ENCODE results near the gene TBC1D1.
"Not testable (repeated sequence)": the region's sequence is repeated elsewhere in the genome, so short reads cannot be mapped to it uniquely, and the experiment has no call there.

Gene TBC1D1

DNA sequence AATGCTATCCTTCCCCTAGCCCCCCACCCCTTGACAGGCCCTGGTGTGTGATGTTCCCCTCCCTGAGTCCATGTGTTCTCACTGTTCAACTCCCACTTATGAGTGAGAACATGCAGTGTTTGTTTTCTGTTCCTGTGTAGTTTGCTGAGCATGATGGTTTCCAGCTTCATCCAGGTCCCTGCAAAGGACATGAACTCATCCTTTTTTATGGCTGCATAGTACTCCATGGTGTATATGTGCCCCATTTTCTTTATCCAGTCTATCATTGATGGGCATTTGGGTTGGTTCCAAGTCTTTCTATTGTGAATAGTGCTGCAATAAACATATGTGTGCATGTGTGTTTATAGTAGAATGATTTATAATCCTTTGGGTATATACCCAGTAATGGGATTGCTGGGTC, 32.2 kb downstream of the TBC1D1 start:
- CTCF ChIA-PET, H3K27me3 Mint-ChIP-seq, H3K4me3 Mint-ChIP-seq, H3K9me3 Mint-ChIP-seq, DNase-seq, H3K27ac Mint-ChIP-seq: not testable (repeated sequence)
- H3K4me1 Mint-ChIP-seq: peaks cover 22% of the 10 kb centered on the region
- peaks cover 28% of the 10 kb centered on the region for H3K36me3 Mint-ChIP-seq

DNA sequence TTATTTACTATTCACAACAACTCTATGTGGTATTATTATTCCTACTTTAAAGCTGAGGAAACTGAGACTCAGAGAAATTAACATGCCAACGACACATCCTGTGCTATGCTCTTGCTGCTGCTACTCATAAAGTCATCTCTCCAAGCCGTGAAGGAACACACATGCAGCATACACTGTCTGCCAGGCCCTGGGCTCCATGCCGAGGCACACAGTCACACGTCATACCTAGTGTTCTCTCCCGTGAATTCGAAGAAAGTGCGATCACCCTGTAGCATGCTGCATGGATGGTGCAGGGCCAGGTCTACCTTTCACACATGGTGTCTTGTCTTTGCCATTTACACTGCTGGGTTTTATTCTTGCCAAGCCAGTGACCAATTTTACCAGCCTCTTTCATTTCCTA, 34.1 kb downstream of the TBC1D1 start:
- H3K4me1 Mint-ChIP-seq: peaks cover 40% of the 10 kb centered on the region
- H3K4me3 Mint-ChIP-seq: no peak overlapping the region
- DNase-seq: no peak
- H3K27ac Mint-ChIP-seq: no peak overlapping the region
- H3K9me3 Mint-ChIP-seq: peaks cover 4% of the 10 kb centered on the region
- no peaks in the 10 kb centered on the region for H3K27me3 Mint-ChIP-seq
- peaks cover 32% of the 10 kb centered on the region for H3K36me3 Mint-ChIP-seq
- CTCF ChIA-PET: no interaction called here

DNA sequence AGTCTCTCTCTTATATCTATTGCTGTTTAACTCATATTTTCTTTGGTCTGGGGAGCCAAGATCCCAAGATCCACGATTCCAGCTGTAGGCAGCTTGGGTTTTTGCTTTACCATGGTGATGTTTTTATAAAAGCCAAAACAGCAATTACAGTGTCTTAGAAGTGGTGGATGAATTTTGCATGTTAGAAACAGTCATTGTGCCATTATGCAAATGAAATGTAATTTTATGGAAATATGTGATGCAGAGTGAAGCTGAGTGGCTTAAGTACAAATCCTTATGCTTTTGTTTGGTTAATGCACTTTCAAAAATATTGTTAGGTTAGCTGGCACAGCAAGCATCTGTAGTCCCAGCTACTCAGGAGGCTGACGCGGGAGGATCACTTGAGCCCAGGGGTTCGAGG, 36.5 kb downstream of the TBC1D1 start:
- DNase-seq: no peak
- H3K27me3 Mint-ChIP-seq: no peaks in the 10 kb centered on the region
- no peak overlapping the region for H3K27ac Mint-ChIP-seq
- H3K9me3 Mint-ChIP-seq: peaks cover 4% of the 10 kb centered on the region
- peaks cover 29% of the 10 kb centered on the region for H3K36me3 Mint-ChIP-seq
- CTCF ChIA-PET: interaction anchor here (1.1 kb wide), 1 partner anchor 43 kb away, joined by 3 read pairs; no protein-coding TSS in a partner anchor
- H3K4me1 Mint-ChIP-seq: peaks cover 24% of the 10 kb centered on the region
- no peak overlapping the region for H3K4me3 Mint-ChIP-seq

DNA sequence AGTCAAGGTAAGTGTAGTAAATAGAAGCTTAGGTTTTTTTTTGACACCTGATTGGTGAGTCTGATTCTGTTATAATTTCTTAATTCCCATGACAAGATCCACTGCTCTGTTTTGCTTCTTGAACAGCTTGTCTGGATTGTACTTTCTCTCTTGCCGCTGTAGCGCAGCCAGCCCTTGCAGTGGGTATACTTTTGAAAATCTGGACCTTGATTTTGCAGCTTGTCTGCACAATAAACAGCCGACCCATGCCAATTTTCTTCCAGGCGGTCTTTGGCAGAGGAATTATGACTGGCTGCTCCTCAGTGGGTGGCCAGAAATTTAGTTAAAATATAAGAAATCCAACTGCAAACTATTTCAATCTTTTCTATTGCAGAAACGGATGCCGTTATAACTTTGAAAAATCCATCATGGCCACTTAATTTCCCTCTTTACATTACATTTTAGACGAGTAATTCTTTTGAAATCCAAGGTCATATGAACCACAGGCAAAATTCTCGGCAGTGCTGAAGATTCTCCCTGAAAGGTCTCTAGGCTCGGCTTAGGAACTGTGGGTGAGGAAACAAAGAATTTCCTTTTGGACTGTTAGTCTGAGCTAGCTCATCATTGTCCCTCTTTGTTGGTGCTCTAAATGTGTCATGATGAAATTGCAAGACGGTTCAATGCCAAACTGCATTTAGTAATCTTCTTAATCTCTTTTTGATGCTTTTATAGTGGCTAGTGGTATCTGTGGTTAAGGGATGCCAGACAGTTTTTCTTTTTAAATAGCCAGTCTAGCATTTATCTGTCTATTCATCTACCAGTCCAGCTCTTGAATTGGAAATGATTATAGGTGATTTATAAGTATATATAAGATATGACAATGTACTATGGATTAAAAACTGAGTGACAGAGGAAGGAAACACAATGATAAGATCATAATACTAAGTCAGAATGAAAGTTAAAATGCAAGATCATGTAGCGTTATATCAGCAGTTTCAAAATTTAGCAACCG, 37.8 kb downstream of the TBC1D1 start:
- Mint-ChIP-seq H3K4me3 (no peak overlapping the region), H3K27me3 (no peaks in the 10 kb centered on the region), H3K27ac (no peak overlapping the region), H3K4me1 (peaks cover 25% of the 10 kb centered on the region), H3K36me3 (peaks cover 26% of the 10 kb centered on the region), H3K9me3 (peaks cover 3% of the 10 kb centered on the region)
- DNase-seq: no peak
- CTCF ChIA-PET: interaction anchor here (1.1 kb wide), 1 partner anchor 42 kb away, joined by 3 read pairs; no protein-coding TSS in a partner anchor

DNA sequence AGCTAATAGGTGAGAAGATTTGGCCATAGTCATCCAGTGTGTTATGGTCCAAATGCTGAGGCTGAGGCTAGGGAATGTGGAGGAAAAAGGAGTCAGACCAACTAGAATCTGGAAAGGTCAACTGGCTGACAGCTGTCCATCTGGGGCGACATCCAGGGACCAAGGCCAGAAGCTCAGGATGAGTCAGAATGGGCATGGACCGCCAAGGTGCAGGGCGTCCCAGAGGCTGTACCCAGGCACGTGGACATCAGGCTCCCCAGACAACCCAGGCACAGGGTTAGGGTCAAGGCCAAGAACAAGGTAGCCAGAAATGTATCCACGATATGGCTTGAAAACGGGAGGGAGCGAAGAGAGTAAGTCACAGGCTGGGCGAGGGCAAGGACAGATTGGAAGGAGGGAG, 43.2 kb downstream of the TBC1D1 start:
- Mint-ChIP-seq H3K9me3 (peaks cover 7% of the 10 kb centered on the region), H3K36me3 (peaks cover 34% of the 10 kb centered on the region), H3K27me3 (no peaks in the 10 kb centered on the region), H3K4me1 (peaks cover 10% of the 10 kb centered on the region), H3K27ac (no peak overlapping the region), H3K4me3 (no peak overlapping the region)
- DNase-seq: no peak
- CTCF ChIA-PET: interaction anchor here (0.8 kb wide), 1 partner anchor 135 kb away, joined by 3 read pairs; no protein-coding TSS in a partner anchor

DNA sequence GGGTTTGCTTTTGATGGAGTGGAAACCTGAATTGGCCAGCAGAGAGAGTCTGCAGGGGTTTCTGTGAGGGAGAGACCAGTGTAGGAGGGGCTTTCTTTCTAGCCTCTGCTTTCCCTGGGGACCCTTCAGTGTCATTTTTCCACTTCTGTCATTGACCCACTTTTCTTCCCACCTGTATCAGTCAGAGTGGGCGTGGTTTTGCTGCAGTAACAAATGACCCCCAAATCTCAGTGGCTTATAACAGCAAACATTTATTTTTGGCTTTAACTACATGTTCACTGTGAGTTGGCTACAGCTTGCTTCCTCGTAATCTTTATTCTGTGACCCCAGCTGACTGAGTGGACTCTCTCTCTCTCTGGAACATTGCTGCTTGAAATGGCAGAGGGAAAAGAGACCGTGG, 43.7 kb downstream of the TBC1D1 start:
- Mint-ChIP-seq H3K4me1 (peaks cover 5% of the 10 kb centered on the region), H3K27ac (no peak overlapping the region), H3K9me3 (peaks cover 7% of the 10 kb centered on the region), H3K27me3 (no peaks in the 10 kb centered on the region), H3K4me3 (no peak overlapping the region), H3K36me3 (peaks cover 34% of the 10 kb centered on the region)
- CTCF ChIA-PET: no interaction called here
- DNase-seq: no peak

DNA sequence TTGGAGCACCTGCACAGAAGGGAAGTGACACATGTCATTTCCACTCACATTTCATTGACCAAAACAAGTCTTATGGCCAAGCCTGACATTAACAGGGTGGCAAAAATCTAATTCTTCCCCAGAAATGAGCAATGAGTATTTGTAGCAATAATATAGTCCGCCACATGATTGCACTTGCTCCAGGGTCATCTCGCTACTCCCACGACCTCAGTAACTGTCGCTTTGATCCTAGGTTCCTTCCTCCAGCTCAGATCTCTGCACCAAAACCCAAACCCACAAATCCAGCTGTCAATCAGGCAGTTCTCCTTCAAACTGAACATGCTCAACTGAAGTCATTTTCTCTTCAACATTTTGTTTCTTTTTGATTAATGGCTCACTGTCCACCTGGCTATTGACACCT, 44.1 kb downstream of the TBC1D1 start:
- Mint-ChIP-seq H3K4me3 (no peak overlapping the region), H3K27ac (no peak overlapping the region), H3K27me3 (no peaks in the 10 kb centered on the region), H3K36me3 (peaks cover 30% of the 10 kb centered on the region), H3K4me1 (peaks cover 2% of the 10 kb centered on the region), H3K9me3 (peaks cover 7% of the 10 kb centered on the region)
- no peak for DNase-seq
- CTCF ChIA-PET: no interaction called here

DNA sequence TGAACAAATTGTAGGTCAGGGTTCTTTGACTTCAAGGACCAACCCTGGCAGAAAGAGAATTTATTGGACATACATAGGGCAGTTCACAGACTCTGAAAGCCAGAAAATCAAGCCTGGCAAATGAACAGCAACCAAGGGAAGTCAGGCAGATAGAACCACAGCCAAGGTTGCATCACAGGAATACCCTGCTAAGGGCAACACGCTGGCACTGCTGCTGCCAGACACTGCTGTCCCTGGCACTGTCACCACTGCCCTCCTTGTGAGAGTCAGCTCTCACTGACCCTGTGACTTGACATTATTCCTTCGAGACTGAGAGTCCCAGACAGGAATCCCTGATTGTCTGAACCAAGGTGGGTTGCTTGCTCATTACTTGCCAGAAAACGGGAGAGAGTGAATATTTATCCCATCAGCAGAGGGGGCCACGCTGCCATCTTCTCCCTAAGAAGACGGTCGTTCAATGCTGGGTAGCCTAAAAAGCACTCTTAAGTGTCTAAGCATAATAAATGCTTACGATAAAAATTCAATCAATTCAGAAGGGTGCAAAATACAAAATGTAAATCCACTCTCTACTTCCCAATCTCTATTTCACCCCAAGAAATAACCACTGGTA, 46.1 kb downstream of the TBC1D1 start:
- Mint-ChIP-seq H3K4me1 (peaks cover 2% of the 10 kb centered on the region), H3K27ac (no peak overlapping the region), H3K4me3 (no peak overlapping the region), H3K9me3 (peaks cover 7% of the 10 kb centered on the region), H3K27me3 (no peaks in the 10 kb centered on the region), H3K36me3 (peaks cover 28% of the 10 kb centered on the region)
- DNase-seq: no peak
- CTCF ChIA-PET: no interaction called here

DNA sequence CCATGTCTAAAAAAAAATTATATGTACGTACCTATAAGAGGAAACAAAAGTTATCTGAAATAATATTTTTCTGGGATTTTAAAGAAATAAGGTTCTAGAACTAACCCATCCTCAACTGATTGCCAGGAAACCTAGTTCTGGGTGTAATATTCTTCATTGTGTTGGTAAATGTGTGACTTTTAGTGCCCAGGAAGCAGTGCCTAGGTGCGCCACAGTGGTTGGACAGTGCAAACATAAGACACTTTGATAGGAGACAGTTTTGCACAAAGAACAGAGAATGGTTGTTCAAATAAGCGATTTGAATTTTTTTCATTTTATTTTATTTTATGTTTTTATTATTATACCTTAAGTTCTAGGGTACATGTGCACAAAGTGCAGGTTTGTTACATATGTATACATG, 47.3 kb downstream of the TBC1D1 start:
- H3K27me3 Mint-ChIP-seq: no peaks in the 10 kb centered on the region
- no peak overlapping the region for H3K4me3 Mint-ChIP-seq
- H3K27ac Mint-ChIP-seq: no peak overlapping the region
- DNase-seq: no peak
- H3K9me3 Mint-ChIP-seq: peaks cover 7% of the 10 kb centered on the region
- peaks cover 25% of the 10 kb centered on the region for H3K36me3 Mint-ChIP-seq
- CTCF ChIA-PET: no interaction called here
- H3K4me1 Mint-ChIP-seq: peaks cover 2% of the 10 kb centered on the region

DNA sequence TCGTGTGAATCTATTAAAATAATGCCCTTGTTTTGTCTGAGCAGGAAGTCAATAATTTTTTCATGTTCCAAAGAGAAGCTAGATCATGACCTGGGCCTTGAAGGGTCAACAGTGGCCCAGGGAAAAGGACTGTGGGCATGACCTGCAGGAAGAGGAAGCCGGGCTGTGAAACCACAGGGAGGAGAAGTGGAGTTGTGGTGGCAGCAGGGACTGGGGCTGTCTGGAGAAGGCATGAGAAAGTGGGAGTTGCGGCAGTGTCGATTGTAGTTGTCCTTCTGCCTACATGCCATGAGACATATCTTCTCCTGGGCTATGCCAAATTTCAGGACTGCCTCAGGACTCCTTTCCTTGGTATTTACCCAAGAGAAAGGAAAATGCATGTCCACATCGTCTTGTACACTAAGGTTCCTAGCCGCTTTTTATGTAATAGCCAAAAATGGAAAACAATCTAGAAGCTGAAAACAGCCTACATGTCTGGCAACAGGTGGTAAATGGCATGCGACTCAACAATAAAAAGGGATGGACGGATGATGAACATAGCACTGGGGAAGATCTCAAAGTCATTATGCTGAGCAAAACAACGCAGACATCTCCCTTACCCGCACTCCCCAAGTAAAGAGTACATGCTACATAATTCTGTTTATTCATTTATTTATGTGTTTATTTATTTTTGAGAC, 55.8 kb downstream of the TBC1D1 start:
- Mint-ChIP-seq H3K4me1 (peaks cover 8% of the 10 kb centered on the region), H3K9me3 (no peaks in the 10 kb centered on the region), H3K4me3 (no peak overlapping the region), H3K27me3 (no peaks in the 10 kb centered on the region), H3K36me3 (peaks cover 24% of the 10 kb centered on the region), H3K27ac (no peak overlapping the region)
- CTCF ChIA-PET: interaction anchor here (1.2 kb wide), 1 partner anchor 49 kb away, joined by 3 read pairs; no protein-coding TSS in a partner anchor
- DNase-seq: no peak

DNA sequence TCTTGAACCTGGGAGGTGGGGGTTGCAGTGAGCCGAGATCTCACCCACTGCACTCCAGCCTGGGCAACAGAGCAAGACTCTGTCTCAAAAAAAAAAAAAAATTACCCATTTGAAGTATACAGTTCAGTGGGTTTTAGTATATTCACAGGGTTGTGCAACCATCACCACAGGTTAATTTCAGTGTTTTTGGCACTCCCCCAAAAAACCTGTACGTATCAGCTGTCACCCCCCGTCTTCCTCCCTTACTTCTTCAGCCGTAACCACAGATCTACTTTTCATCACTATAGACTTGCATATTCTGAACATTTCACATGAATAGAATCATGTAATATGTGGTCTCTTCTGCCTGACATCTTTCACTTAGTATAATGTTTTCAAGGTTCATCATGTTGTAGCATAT, 57.7 kb downstream of the TBC1D1 start:
- no peak overlapping the region for H3K4me3 Mint-ChIP-seq
- CTCF ChIA-PET: no interaction called here
- peaks cover 8% of the 10 kb centered on the region for H3K4me1 Mint-ChIP-seq
- H3K27ac Mint-ChIP-seq: no peak overlapping the region
- H3K36me3 Mint-ChIP-seq: peaks cover 31% of the 10 kb centered on the region
- no peaks in the 10 kb centered on the region for H3K27me3 Mint-ChIP-seq
- DNase-seq: no peak
- H3K9me3 Mint-ChIP-seq: no peaks in the 10 kb centered on the region

DNA sequence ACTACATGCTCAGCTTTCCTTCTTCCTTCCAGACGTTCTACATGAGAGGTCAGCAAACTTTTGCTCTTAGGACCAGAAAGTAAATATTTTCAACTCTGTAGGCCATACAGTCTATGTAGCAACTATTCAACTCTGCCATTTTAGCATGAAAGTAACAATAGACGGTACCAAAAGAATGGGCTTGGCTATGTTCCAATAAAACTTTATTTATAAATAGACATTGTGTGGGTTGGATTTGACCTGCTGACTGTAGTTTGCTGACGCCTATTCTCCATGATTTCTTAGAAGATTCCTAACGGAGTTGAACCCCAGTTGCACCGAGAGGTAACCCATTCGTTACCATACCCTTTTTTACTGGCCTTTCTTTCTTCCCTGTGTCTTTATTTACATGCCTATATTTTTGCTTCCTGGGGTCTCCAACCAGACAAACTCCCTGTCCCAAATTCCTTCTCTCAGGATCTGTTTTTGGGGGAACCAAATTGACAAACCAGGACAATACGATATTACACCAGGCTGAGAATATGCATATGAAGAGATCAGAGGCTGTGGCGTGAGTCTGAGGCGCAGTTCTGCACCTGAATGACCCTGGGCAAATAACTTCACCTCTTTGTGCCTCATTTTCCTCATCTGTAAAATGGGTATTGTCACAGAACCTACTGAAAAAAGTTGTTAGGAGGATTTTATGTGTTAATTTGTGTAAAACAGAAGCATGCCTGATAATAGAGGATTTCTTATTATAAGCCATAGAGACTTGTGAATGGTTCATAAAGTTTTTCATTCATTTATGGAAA, 58.9 kb downstream of the TBC1D1 start:
- peaks cover 14% of the 10 kb centered on the region for H3K4me1 Mint-ChIP-seq
- H3K27ac Mint-ChIP-seq: no peak overlapping the region
- no peaks in the 10 kb centered on the region for H3K9me3 Mint-ChIP-seq
- CTCF ChIA-PET: no interaction called here
- no peak for DNase-seq
- peaks cover 37% of the 10 kb centered on the region for H3K36me3 Mint-ChIP-seq
- H3K4me3 Mint-ChIP-seq: no peak overlapping the region
- no peaks in the 10 kb centered on the region for H3K27me3 Mint-ChIP-seq

DNA sequence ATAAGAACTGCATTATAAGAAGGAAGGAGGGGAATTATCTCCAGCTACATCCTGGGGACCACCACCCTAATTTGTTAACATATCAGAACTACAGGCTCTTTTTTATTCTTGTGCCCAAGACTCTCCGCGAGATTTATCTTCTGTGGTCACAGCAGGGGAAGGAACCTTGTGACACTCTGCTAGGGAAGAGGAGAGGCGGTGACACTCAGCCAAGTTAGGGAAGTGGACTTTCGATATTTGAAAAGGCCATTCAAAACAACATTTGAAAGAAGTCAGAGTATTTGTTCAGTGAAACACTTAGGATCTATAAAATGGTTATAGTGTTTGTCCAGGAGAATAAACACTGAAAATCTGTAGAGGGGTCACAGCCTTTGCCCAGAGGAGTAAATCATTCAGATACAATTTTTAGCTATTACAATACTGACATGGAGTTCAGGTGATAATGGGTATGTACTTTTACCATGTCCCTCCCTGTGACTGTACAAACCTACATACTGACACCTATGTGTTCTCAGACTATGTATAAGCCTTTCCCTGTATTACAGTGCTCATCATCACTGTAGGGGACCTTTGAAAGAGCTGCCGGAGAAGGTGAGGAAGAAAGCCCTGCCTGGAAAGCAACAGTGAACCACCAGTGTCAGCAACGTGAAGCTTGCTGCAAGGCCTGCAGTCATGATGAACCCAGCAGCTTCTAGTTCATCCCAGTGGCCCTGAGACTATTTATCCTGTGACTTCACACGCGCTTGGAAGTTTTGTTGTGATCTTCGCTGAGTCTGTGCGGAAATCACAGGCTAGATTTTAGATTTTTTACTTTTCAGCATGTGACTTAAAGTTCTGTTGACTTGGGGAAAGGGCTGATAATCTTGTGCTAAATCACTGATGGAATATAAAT, 60.8 kb downstream of the TBC1D1 start:
- CTCF ChIA-PET: no interaction called here
- Mint-ChIP-seq H3K4me3 (no peak overlapping the region), H3K27me3 (no peaks in the 10 kb centered on the region), H3K36me3 (peaks cover 40% of the 10 kb centered on the region), H3K27ac (no peak overlapping the region), H3K4me1 (peaks cover 9% of the 10 kb centered on the region), H3K9me3 (no peaks in the 10 kb centered on the region)
- DNase-seq: no peak

Data from activated naive CD4-positive, alpha-beta T cell treated with anti-CD3 and anti-CD28 coated beads, Interleukin-2, amount 10 ng/mL, durations not matched to agents 7 days and 5 days (primary cell).